HepG2 (cell line): Measurements from ENCODE around the gene NEURL3. TPM values are rescaled to one million over a fixed set of nuclear protein-coding genes. Genes with fewer than 3 reads are reported as not detected.
A peak's percentile ranks its signal among the peaks of the same experiment; 100 is the strongest.

Experiments used
- CBX2 ChIP-seq, 2 experiments: fragments of 200-600 bp in 1 of 2; sonication (generic); formaldehyde crosslinking in 1 of 2; IDR thresholded peaks; 2 replicates each; pipeline versions ENCODE4 v1.7.0 to v1.8.1; 2018 to 2022; ENCODE audit warnings: low read depth in 2 of 2, low read length in 1 of 2, mild to moderate bottlenecking in 1 of 2, missing genetic modification reagents in 1 of 2
- CREB1 ChIP-seq, 2 experiments: fragments of 450-650 bp in 1 of 2; IDR thresholded peaks; 2 replicates each; pipeline ENCODE4 v1.6.1; 2016 to 2017; ENCODE audit warnings: control low read depth in 1 of 2, mild to moderate bottlenecking in 1 of 2, missing compliant biosample characterization in 1 of 2, missing genetic modification characterization in 1 of 2
- HNRNPLL ChIP-seq: fragments of 200-400 bp; formaldehyde crosslinking; IDR thresholded peaks from 2 replicates; pipeline ENCODE4 v1.6.1; 2017; ENCODE audit warnings: mild to moderate bottlenecking, low read depth, low read length; ENCODE audit not compliant: poor library complexity, severe bottlenecking
- KDM3A ChIP-seq: IDR thresholded peaks from 2 replicates; pipeline ENCODE4 v1.6.1; 2018; ENCODE audit warnings: low read depth, missing compliant biosample characterization
- RBAK ChIP-seq: sonication (generic); formaldehyde crosslinking; IDR thresholded peaks from 2 replicates; pipeline ENCODE4 v1.5.1; 2020; ENCODE audit warnings: mild to moderate bottlenecking, missing genetic modification reagents
- SAFB2 ChIP-seq: sonication (generic); formaldehyde crosslinking; IDR thresholded peaks from 2 replicates; pipeline ENCODE4 v1.5.1; 2020; ENCODE audit warnings: missing genetic modification reagents, low read depth, mild to moderate bottlenecking, borderline replicate concordance
- SPEN ChIP-seq: sonication (generic); formaldehyde crosslinking; IDR thresholded peaks from 2 replicates; pipeline ENCODE4 v1.5.1; 2020; ENCODE audit warnings: low read depth, mild to moderate bottlenecking, missing genetic modification reagents
- ZBTB2 ChIP-seq: sonication (generic); formaldehyde crosslinking; IDR thresholded peaks from 2 replicates; pipeline ENCODE4 v1.8.0; 2022; ENCODE audit warnings: low read depth, missing genetic modification reagents
- ZBTB8A ChIP-seq: sonication (generic); formaldehyde crosslinking; IDR thresholded peaks from 2 replicates; pipeline ENCODE4 v1.4.0; 2020; ENCODE audit warnings: mild to moderate bottlenecking, low read depth, missing genetic modification reagents, borderline replicate concordance
- ZC3H13 ChIP-seq: sonication (generic); formaldehyde crosslinking; IDR thresholded peaks from 2 replicates; pipeline ENCODE4 v1.8.1; 2023; ENCODE audit warnings: mild to moderate bottlenecking, missing genetic modification reagents, moderate library complexity
- ZFP90 ChIP-seq: sonication (generic); formaldehyde crosslinking; IDR thresholded peaks from 2 replicates; pipeline ENCODE4 v1.8.0; 2022; ENCODE audit warnings: missing genetic modification reagents, mild to moderate bottlenecking, inconsistent platforms, borderline replicate concordance
- ZNF17 ChIP-seq: sonication (generic); formaldehyde crosslinking; IDR thresholded peaks from 2 replicates; pipeline ENCODE4 v1.5.0; 2020; ENCODE audit warnings: mild to moderate bottlenecking, missing genetic modification reagents
- ZNF292 ChIP-seq: sonication (generic); formaldehyde crosslinking; IDR thresholded peaks from 2 replicates; pipeline ENCODE4 v1.8.1; 2022; ENCODE audit warnings: mild to moderate bottlenecking, low read depth, missing genetic modification reagents, borderline replicate concordance
- ZNF33B ChIP-seq: sonication (generic); formaldehyde crosslinking; IDR thresholded peaks from 2 replicates; pipeline ENCODE4 v1.5.1; 2020; ENCODE audit warnings: mild to moderate bottlenecking, missing genetic modification reagents
- ZNF546 ChIP-seq: sonication (generic); formaldehyde crosslinking; conservative IDR thresholded peaks from 2 replicates; pipeline ENCODE4 v1.8.1; 2023; ENCODE audit warnings: mild to moderate bottlenecking, missing genetic modification reagents
- ZNF660 ChIP-seq: sonication (generic); formaldehyde crosslinking; IDR thresholded peaks from 2 replicates; pipeline ENCODE4 v1.5.1; 2020; ENCODE audit warnings: mild to moderate bottlenecking, low read depth, missing genetic modification reagents, borderline replicate concordance
- ZNF709 ChIP-seq: sonication (generic); formaldehyde crosslinking; IDR thresholded peaks from 2 replicates; pipeline ENCODE4 v1.5.0; 2020; ENCODE audit warnings: mild to moderate bottlenecking, missing genetic modification reagents
- ZSCAN12 ChIP-seq: sonication (generic); formaldehyde crosslinking; IDR thresholded peaks from 2 replicates; pipeline ENCODE4 v1.9.0; 2021; ENCODE audit warnings: mild to moderate bottlenecking, missing genetic modification reagents
- polyA plus RNA-seq, 8 experiments: library from polyadenylated mRNA; depleted of rRNA in 3 of 8; stranded (reverse) in 7 of 8; unstranded in 1 of 8; fragments of >200 nt; fragmentation: Illumina TruSeq in 4 of 8; extraction: Trizol in 4 of 8; gene quantifications; 2 replicates each; pipeline versions ENCODE4 v1.2.1 to v1.2.3, GENCODE V29; 2011 to 2016; ENCODE audit warnings: low read depth in 4 of 8, missing spikeins in 1 of 8, mixed read lengths in 1 of 8; ENCODE audit not compliant: insufficient read depth in 1 of 8
- total RNA-seq, 5 experiments: library from RNA; depleted of rRNA; stranded (reverse); fragments of >200 nt; fragmentation: Illumina TruSeq; extraction: Trizol; gene quantifications; 2 replicates each; pipeline ENCODE4 v1.2.3, GENCODE V29; 2016; ENCODE audit warnings: low read depth in 1 of 5
- TF ChIP-seq, protein P1 (sequence below): sonication (generic); formaldehyde crosslinking; IDR thresholded peaks from 2 replicates; pipeline ENCODE4 v1.4.0; 2020; ENCODE audit warnings: missing genetic modification reagents, borderline replicate concordance
- TF ChIP-seq, protein P2 (sequence below): sonication (generic); formaldehyde crosslinking; IDR thresholded peaks from 2 replicates; pipeline ENCODE4 v1.5.0; 2020; ENCODE audit warnings: mild to moderate bottlenecking, missing genetic modification reagents

Gene NEURL3
- total and polyA plus RNA-seq, 2 of the 13 experiments (the other 11 are each of a cell fraction or from before 2014, with no cell fraction given) = 0.16 to 1.2 TPM

GRCh38 chr2:96509114-96509846, 4.1 kb upstream of the NEURL3 start (continued):
- TF ChIP-seq, protein P1, sequence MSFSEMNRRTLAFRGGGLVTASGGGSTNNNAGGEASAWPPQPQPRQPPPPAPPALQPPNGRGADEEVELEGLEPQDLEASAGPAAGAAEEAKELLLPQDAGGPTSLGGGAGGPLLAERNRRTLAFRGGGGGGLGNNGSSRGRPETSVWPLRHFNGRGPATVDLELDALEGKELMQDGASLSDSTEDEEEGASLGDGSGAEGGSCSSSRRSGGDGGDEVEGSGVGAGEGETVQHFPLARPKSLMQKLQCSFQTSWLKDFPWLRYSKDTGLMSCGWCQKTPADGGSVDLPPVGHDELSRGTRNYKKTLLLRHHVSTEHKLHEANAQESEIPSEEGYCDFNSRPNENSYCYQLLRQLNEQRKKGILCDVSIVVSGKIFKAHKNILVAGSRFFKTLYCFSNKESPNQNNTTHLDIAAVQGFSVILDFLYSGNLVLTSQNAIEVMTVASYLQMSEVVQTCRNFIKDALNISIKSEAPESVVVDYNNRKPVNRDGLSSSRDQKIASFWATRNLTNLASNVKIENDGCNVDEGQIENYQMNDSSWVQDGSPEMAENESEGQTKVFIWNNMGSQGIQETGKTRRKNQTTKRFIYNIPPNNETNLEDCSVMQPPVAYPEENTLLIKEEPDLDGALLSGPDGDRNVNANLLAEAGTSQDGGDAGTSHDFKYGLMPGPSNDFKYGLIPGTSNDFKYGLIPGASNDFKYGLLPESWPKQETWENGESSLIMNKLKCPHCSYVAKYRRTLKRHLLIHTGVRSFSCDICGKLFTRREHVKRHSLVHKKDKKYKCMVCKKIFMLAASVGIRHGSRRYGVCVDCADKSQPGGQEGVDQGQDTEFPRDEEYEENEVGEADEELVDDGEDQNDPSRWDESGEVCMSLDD = no peak
- TF ChIP-seq ZFP90 (CRISPR knock-in tag) (no peak; the same call in 1 of the 2 replicates), KDM3A (CRISPR knock-in tag) (0 out of 2 replicates have a peak, but pooled peaks have one; percentile 64), ZNF33B (no peak), ZC3H13 (no peak), ZNF292 (CRISPR knock-in tag) (no peak), CREB1 (IDR thresholded peaks at IDR 0.05) (no peak), CREB1 (CRISPR knock-in tag; IDR thresholded peaks at IDR 0.05) (no peak), HNRNPLL (peak; percentile 51), SAFB2 (CRISPR knock-in tag) (no peak), ZSCAN12 (CRISPR knock-in tag) (no peak), RBAK (no peak), ZNF660 (CRISPR knock-in tag) (no peak), CBX2 (IDR thresholded peaks at IDR 0.05; ENCODE audit: low read depth, low read length) (no peak), CBX2 (CRISPR knock-in tag; IDR thresholded peaks at IDR 0.05; ENCODE audit: low read depth) (no peak), SPEN (CRISPR knock-in tag) (peak; percentile 53; the same call in 1 of the 2 replicates), ZNF709 (CRISPR knock-in tag) (no peak), ZNF546 (CRISPR knock-in tag) (no peak), ZBTB8A (CRISPR knock-in tag) (no peak), ZNF17 (CRISPR knock-in tag) (no peak), ZBTB2 (CRISPR knock-in tag) (no peak)
- TF ChIP-seq, protein P2, sequence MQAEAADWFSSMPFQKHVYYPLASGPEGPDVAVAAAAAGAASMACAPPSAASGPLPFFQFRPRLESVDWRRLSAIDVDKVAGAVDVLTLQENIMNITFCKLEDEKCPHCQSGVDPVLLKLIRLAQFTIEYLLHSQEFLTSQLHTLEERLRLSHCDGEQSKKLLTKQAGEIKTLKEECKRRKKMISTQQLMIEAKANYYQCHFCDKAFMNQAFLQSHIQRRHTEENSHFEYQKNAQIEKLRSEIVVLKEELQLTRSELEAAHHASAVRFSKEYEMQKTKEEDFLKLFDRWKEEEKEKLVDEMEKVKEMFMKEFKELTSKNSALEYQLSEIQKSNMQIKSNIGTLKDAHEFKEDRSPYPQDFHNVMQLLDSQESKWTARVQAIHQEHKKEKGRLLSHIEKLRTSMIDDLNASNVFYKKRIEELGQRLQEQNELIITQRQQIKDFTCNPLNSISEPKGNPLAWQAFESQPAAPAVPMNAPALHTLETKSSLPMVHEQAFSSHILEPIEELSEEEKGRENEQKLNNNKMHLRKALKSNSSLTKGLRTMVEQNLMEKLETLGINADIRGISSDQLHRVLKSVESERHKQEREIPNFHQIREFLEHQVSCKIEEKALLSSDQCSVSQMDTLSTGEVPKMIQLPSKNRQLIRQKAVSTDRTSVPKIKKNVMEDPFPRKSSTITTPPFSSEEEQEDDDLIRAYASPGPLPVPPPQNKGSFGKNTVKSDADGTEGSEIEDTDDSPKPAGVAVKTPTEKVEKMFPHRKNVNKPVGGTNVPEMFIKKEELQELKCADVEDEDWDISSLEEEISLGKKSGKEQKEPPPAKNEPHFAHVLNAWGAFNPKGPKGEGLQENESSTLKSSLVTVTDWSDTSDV (CRISPR knock-in tag) = no peak
